ENCODE results near the gene SUPT3H.
"Not testable (repeated sequence)": the region's sequence is repeated elsewhere in the genome, so short reads cannot be mapped to it uniquely, and the experiment has no call there.

The SUPT3H gene

GRCh38 chr6:44868335-44868668, 509.4 kb downstream of the SUPT3H start:
- no peak for DNase-seq

- DNase-seq: no peak
Measured at GRCh38 chr6:44867571-44868334, 510.0 kb downstream of the SUPT3H start.

- DNase-seq: not testable (repeated sequence)
Measured at GRCh38 chr6:44865184-44865583, 512.5 kb downstream of the SUPT3H start.

- no peak for DNase-seq
Measured at GRCh38 chr6:44859901-44860410, 517.8 kb downstream of the SUPT3H start.

- no peak for DNase-seq
Measured at GRCh38 chr6:44858998-44859397, 518.7 kb downstream of the SUPT3H start.

- no peak for DNase-seq
Measured at GRCh38 chr6:44856479-44856878, 521.3 kb downstream of the SUPT3H start.

GRCh38 chr6:44855562-44856411, 521.9 kb downstream of the SUPT3H start:
- no peak for DNase-seq

GRCh38 chr6:44854712-44855443, 522.9 kb downstream of the SUPT3H start:
- no peak for DNase-seq

GRCh38 chr6:44851176-44851575, 526.6 kb downstream of the SUPT3H start:
- DNase-seq: no peak

GRCh38 chr6:44850312-44850711, 527.4 kb downstream of the SUPT3H start:
- no peak for DNase-seq

GRCh38 chr6:44849806-44850205, 527.9 kb downstream of the SUPT3H start:
- DNase-seq: no peak

- no peak for DNase-seq
Measured at GRCh38 chr6:44843734-44844133, 534.0 kb downstream of the SUPT3H start.

GRCh38 chr6:44842616-44843015, 535.1 kb downstream of the SUPT3H start:
- DNase-seq: no peak

GRCh38 chr6:44841829-44842228, 535.9 kb downstream of the SUPT3H start:
- no peak for DNase-seq

- DNase-seq: no peak
Measured at GRCh38 chr6:44837741-44838140, 540.0 kb downstream of the SUPT3H start.

GRCh38 chr6:44837255-44837654, 540.5 kb downstream of the SUPT3H start:
- no peak for DNase-seq

- no peak for DNase-seq
Measured at GRCh38 chr6:44833248-44833647, 544.5 kb downstream of the SUPT3H start.

- DNase-seq: no peak
Measured at GRCh38 chr6:44831002-44831610, 546.6 kb downstream of the SUPT3H start.

- DNase-seq: no peak
Measured at GRCh38 chr6:44829836-44830235, 547.9 kb downstream of the SUPT3H start.

GRCh38 chr6:44828780-44829179, 549.0 kb downstream of the SUPT3H start:
- DNase-seq: no peak

GRCh38 chr6:44826025-44826676, 551.6 kb downstream of the SUPT3H start:
- DNase-seq: no peak

- DNase-seq: no peak
Measured at GRCh38 chr6:44825273-44825672, 552.5 kb downstream of the SUPT3H start.

Measured in amniotic stem cell (primary cell).